HG02884 (cell line): ENCODE data around the gene TFAP2E.

Experiments used
- ATAC-seq: cut with Tn5 transposase; IDR thresholded peaks from one replicate; pipeline ENCODE4 v1.9.1; 2021; ENCODE audit warnings: mild to moderate bottlenecking, moderate library complexity; ENCODE audit not compliant: unreplicated experiment

The TFAP2E gene

GRCh38 chr1:35640380-35641232 is 67.5 kb downstream of the TFAP2E start:
- no peak for ATAC-seq

- ATAC-seq = peak; percentile 79
Measured at GRCh38 chr1:35641233-35641866, 68.2 kb downstream of the TFAP2E start, which contains the start of gene PSMB2. TSS of gene PSMB2 (minus strand) at chr1:35641526. CDS start at chr1:35641432, 94 bp downstream.

- no peak for ATAC-seq
Measured at GRCh38 chr1:35642471-35642955, 69.4 kb downstream of the TFAP2E start.

- no peak for ATAC-seq
Measured at GRCh38 chr1:35644204-35644603, 71.1 kb downstream of the TFAP2E start.
